MCF 10A (cell line): ENCODE results near the gene PFN2. TPM values are rescaled to one million over a fixed set of nuclear protein-coding genes. Genes with fewer than 3 reads are reported as not detected.

Experiments
- BruUV-seq: library from RNA; stranded (reverse); fragments of 400-500 nt; replicated peaks from 2 replicates; lab custom pipeline; 2021; lab: Mats Ljungman, UMichigan
- CTCF ChIA-PET: fragments of 300-600 bp; sonication (Branson Sonifier 250); formaldehyde crosslinking; extraction: SDS; loops from one replicate; lab custom pipeline; 2021; ENCODE audit warnings: antibody characterized with exemption, inconsistent platforms; lab: Yijun Ruan, JAX
- POLR2A ChIA-PET: fragments of 300-600, 350-650 bp; sonication (Branson Sonifier 250); formaldehyde crosslinking; extraction: SDS; loops from one replicate; lab custom pipeline; 2020; ENCODE audit warnings: antibody characterized with exemption, inconsistent platforms; lab: Yijun Ruan, JAX
- DNase-seq: peaks from one replicate; pipeline ENCODE4 v3.0.0-alpha.2; 2018; ENCODE audit not compliant: unreplicated experiment
- H3K27ac Mint-ChIP-seq: one replicate; pipeline ENCODE4 v1.8.0; 2022; ENCODE audit warnings: mild to moderate bottlenecking, low read depth, mixed read lengths; ENCODE audit not compliant: unreplicated experiment
- H3K27me3 Mint-ChIP-seq: one replicate; pipeline ENCODE4 v1.8.0; 2022; ENCODE audit warnings: mixed read lengths; ENCODE audit not compliant: insufficient read depth, unreplicated experiment
- H3K36me3 Mint-ChIP-seq: one replicate; pipeline ENCODE4 v1.8.0; 2022; ENCODE audit warnings: mild to moderate bottlenecking, moderate library complexity, mixed read lengths; ENCODE audit not compliant: insufficient read depth, unreplicated experiment
- H3K4me1 Mint-ChIP-seq: one replicate; pipeline ENCODE4 v1.8.0; 2022; ENCODE audit warnings: mixed read lengths; ENCODE audit not compliant: insufficient read depth, unreplicated experiment
- H3K4me3 Mint-ChIP-seq: one replicate; pipeline ENCODE4 v1.8.0; 2022; ENCODE audit warnings: mild to moderate bottlenecking, moderate library complexity, mixed read lengths; ENCODE audit not compliant: unreplicated experiment
- H3K9me3 Mint-ChIP-seq: one replicate; pipeline ENCODE4 v1.8.0; 2022; ENCODE audit warnings: mixed read lengths; ENCODE audit not compliant: unreplicated experiment
- CTCF ChIP-seq: fragments of 200-600 bp; IDR thresholded peaks from one replicate; pipeline ENCODE4 v1.8.0; 2022; ENCODE audit warnings: antibody characterized with exemption, mild to moderate bottlenecking; ENCODE audit not compliant: unreplicated experiment
- intact Hi-C: fragments of 100-400 bp; cut with micrococcal nuclease; formaldehyde crosslinking; loops from 2 replicates; pipeline ENCODE4 v1.14.1; 2022
- total RNA-seq: library from RNA; stranded (reverse); gene quantifications from 2 replicates; pipeline ENCODE4 v1.2.3, GENCODE V29; 2022

PFN2 gene
- total RNA-seq, 1 experiment from 2014 or later = 117 TPM

- Mint-ChIP-seq H3K4me3 (peak overlapping the region; percentile 80), H3K9me3 (no peaks in the 10 kb centered on the region), H3K27me3 (no peaks in the 10 kb centered on the region), H3K4me1 (peaks cover 28% of the 10 kb centered on the region), H3K27ac (peak overlapping the region; percentile 84), H3K36me3 (peaks cover 29% of the 10 kb centered on the region)
- DNase-seq = peak; percentile 80
- intact Hi-C loops = loop anchor here (1.0 to 5.0 kb wide), 3 partner anchors 124 to 527 kb away; partner anchors contain the start of gene TSC22D2
- BruUV-seq = TSS peak; percentile 27
- ChIA-PET POLR2A (interaction anchor here (0.6 to 9.7 kb wide), 21 partner anchors 8 to 580 kb away, joined by 3 to 119 read pairs (median 4); partner anchors contain the start of genes COMMD2, RNF13 and TSC22D2), CTCF (interaction anchor here (0.6 to 8.4 kb wide), 5 partner anchors 163 to 527 kb away, joined by 3 to 110 read pairs (median 5); no protein-coding TSS in a partner anchor)
- no peak for TF ChIP-seq CTCF
These were observed 567 bp downstream of the PFN2 start for GRCh38 chr3:149969940-149970715.

- ChIA-PET POLR2A (interaction anchor here (0.6 to 9.7 kb wide), 19 partner anchors 8 to 581 kb away, joined by 3 to 119 read pairs (median 4); partner anchors contain the start of genes COMMD2 and RNF13), CTCF (interaction anchor here (0.6 to 8.4 kb wide), 10 partner anchors 12 to 528 kb away, joined by 3 to 110 read pairs (median 4); no protein-coding TSS in a partner anchor)
- no peaks in the 10 kb centered on the region for H3K27me3 Mint-ChIP-seq
- peak; percentile 82 for DNase-seq
- intact Hi-C loops = loop anchor here (1.0 to 5.0 kb wide), 3 partner anchors 125 to 528 kb away; partner anchors contain the start of gene TSC22D2
- peaks cover 29% of the 10 kb centered on the region for H3K36me3 Mint-ChIP-seq
- BruUV-seq = no TSS peak
- H3K4me1 Mint-ChIP-seq = peaks cover 28% of the 10 kb centered on the region
- peak overlapping the region; percentile 80 for H3K4me3 Mint-ChIP-seq
- peak overlapping the region; percentile 82 for H3K27ac Mint-ChIP-seq
- no peaks in the 10 kb centered on the region for H3K9me3 Mint-ChIP-seq
- no peak for TF ChIP-seq CTCF
These were observed 1.4 kb downstream of the PFN2 start for GRCh38 chr3:149969110-149969939.

GRCh38 chr3:149968216-149968615, 2.5 kb downstream of the PFN2 start:
- peaks cover 37% of the 10 kb centered on the region for H3K36me3 Mint-ChIP-seq
- intact Hi-C loops = loop anchor here (5.0 kb wide), 2 partner anchors 439 to 529 kb away; partner anchors contain the start of gene TSC22D2
- no peaks in the 10 kb centered on the region for H3K9me3 Mint-ChIP-seq
- CTCF ChIA-PET = interaction anchor here (0.5 to 8.4 kb wide), 15 partner anchors 11 to 544 kb away, joined by 3 to 110 read pairs (median 4); no protein-coding TSS in a partner anchor
- H3K27ac Mint-ChIP-seq = peak overlapping the region; percentile 82
- TF ChIP-seq CTCF = no peak
- no TSS peak for BruUV-seq
- H3K27me3 Mint-ChIP-seq = no peaks in the 10 kb centered on the region
- DNase-seq = peak; percentile 51
- POLR2A ChIA-PET = interaction anchor here (0.7 to 9.7 kb wide), 7 partner anchors 9 to 529 kb away, joined by 3 to 119 read pairs (median 4); partner anchors contain the start of gene COMMD2
- H3K4me3 Mint-ChIP-seq = peak overlapping the region; percentile 80
- H3K4me1 Mint-ChIP-seq = peaks cover 28% of the 10 kb centered on the region
